OCI-LY3 (cell line): ENCODE data around the gene RANBP3L.

Experiments used
- EZH2phosphoT487 ChIP-seq: fragments of 200-600 bp; shearing (Covaris generic); IDR thresholded peaks from 2 replicates; pipeline ENCODE4 v1.6.1; 2018; ENCODE audit warnings: antibody characterized with exemption, mixed run types, low read depth
- TF ChIP-seq, protein P1 (sequence below): fragments of 200-600, 300-600 bp; sonication (generic); IDR thresholded peaks from 2 replicates; pipeline ENCODE4 v1.5.1; 2014; ENCODE audit warnings: antibody characterized with exemption, low read length, low read depth

- TF ChIP-seq, protein P1, sequence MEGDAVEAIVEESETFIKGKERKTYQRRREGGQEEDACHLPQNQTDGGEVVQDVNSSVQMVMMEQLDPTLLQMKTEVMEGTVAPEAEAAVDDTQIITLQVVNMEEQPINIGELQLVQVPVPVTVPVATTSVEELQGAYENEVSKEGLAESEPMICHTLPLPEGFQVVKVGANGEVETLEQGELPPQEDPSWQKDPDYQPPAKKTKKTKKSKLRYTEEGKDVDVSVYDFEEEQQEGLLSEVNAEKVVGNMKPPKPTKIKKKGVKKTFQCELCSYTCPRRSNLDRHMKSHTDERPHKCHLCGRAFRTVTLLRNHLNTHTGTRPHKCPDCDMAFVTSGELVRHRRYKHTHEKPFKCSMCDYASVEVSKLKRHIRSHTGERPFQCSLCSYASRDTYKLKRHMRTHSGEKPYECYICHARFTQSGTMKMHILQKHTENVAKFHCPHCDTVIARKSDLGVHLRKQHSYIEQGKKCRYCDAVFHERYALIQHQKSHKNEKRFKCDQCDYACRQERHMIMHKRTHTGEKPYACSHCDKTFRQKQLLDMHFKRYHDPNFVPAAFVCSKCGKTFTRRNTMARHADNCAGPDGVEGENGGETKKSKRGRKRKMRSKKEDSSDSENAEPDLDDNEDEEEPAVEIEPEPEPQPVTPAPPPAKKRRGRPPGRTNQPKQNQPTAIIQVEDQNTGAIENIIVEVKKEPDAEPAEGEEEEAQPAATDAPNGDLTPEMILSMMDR, result no peak
- no peak for TF ChIP-seq EZH2phosphoT487
These were observed 64.0 kb downstream of the RANBP3L start for GRCh38 chr5:36237751-36238150.
